Fibroblast of lung (primary cell): ENCODE results near the gene HECTD4. TPM values are rescaled to one million over a fixed set of nuclear protein-coding genes. Genes with fewer than 3 reads are reported as not detected.
A peak's percentile ranks its signal among the peaks of the same experiment; 100 is the strongest.

Source experiments
- DNase-seq, 2 donors: peaks; one replicate each; pipeline versions ENCODE4 v3.0.0 to v3.0.0-alpha.2; 2010; ENCODE audit warnings: low read depth in 2 of 2
- H2AFZ ChIP-seq: 2 replicates; pipeline ENCODE4 v1.5.1; 2012; ENCODE audit warnings: low read length, control low read depth, inconsistent platforms
- H3K27ac ChIP-seq: 2 replicates; pipeline ENCODE4 v1.5.1; 2011; ENCODE audit warnings: low read length, control low read depth; ENCODE audit not compliant: insufficient read depth
- H3K27me3 ChIP-seq: 2 replicates; pipeline ENCODE4 v1.5.1; 2011; ENCODE audit warnings: mild to moderate bottlenecking, low read length; ENCODE audit not compliant: control insufficient read depth, insufficient read depth
- H3K36me3 ChIP-seq: 2 replicates; pipeline ENCODE4 v1.5.1; 2011; ENCODE audit warnings: low read length; ENCODE audit not compliant: control insufficient read depth, insufficient read depth
- H3K4me1 ChIP-seq: 2 replicates; pipeline ENCODE4 v1.5.1; 2011; ENCODE audit warnings: low read length; ENCODE audit not compliant: control insufficient read depth, insufficient read depth; ENCODE audit errors: extremely low read depth
- H3K4me2 ChIP-seq: 2 replicates; pipeline ENCODE4 v1.5.1; 2011; ENCODE audit warnings: low read length, control low read depth; ENCODE audit not compliant: insufficient read depth; ENCODE audit errors: extremely low read depth
- H3K4me3 ChIP-seq, 4 experiments: fragments of 200-600 bp in 1 of 4; sonication (generic) in 1 of 4; replicated peaks in 1 of 4; 2 replicates each; pipeline ENCODE4 v1.5.1; 2011 to 2016; ENCODE audit warnings: low read length in 4 of 4, low read depth in 3 of 4, mild to moderate bottlenecking in 3 of 4, control low read depth in 2 of 4, inconsistent platforms in 1 of 4, mixed read lengths in 1 of 4; ENCODE audit not compliant: insufficient read depth in 1 of 4; ENCODE audit errors: control extremely low read depth in 1 of 4
- H3K79me2 ChIP-seq: 2 replicates; pipeline ENCODE4 v1.5.1; 2012; ENCODE audit warnings: mild to moderate bottlenecking, low read length, inconsistent platforms; ENCODE audit not compliant: control insufficient read depth, insufficient read depth
- H3K9ac ChIP-seq: 2 replicates; pipeline ENCODE4 v1.5.1; 2011; ENCODE audit warnings: mild to moderate bottlenecking, low read length, control low read depth; ENCODE audit not compliant: insufficient read depth
- H3K9me3 ChIP-seq: 2 replicates; pipeline ENCODE4 v1.5.1; 2012; ENCODE audit warnings: low read depth, low read length; ENCODE audit not compliant: control insufficient read depth, insufficient read depth
- H4K20me1 ChIP-seq: 2 replicates; pipeline ENCODE4 v1.5.1; 2011; ENCODE audit warnings: low read length; ENCODE audit not compliant: control insufficient read depth, insufficient read depth; ENCODE audit errors: extremely low read depth
- EZH2 ChIP-seq: IDR thresholded peaks from 2 replicates; pipeline ENCODE4 v1.5.1; 2012; ENCODE audit warnings: low read length, control low read depth, mild to moderate bottlenecking; ENCODE audit errors: missing control alignments
- polyA plus RNA-seq, 2 donors: library from polyadenylated mRNA; depleted of rRNA in 1 of 2; stranded (reverse) in 1 of 2; unstranded in 1 of 2; fragments of >200 nt; gene quantifications; 2 replicates each; pipeline ENCODE4 v1.2.1, GENCODE V29; 2011 to 2012; ENCODE audit warnings: missing spikeins in 1 of 2
- total RNA-seq: library from RNA; depleted of rRNA; stranded (reverse); fragments of >200 nt; gene quantifications from 2 replicates; pipeline ENCODE4 v1.2.1, GENCODE V29; 2014
- TF ChIP-seq, protein P1 (sequence below), 2 donors: IDR thresholded peaks in 1 of 2; conservative IDR thresholded peaks in 1 of 2; 1 replicate in 1 of 2; 2 replicates in 1 of 2; pipeline ENCODE4 v1.5.1; 2011 to 2012; ENCODE audit warnings: low read length in 2 of 2, control low read depth in 1 of 2, inconsistent platforms in 1 of 2, low read depth in 1 of 2, mild to moderate bottlenecking in 1 of 2

HECTD4 gene
- total and polyA plus RNA-seq, 2 donors (not counting 1 experiment from before 2014, with no cell fraction given): 5.1 to 31.7 TPM

DNA sequence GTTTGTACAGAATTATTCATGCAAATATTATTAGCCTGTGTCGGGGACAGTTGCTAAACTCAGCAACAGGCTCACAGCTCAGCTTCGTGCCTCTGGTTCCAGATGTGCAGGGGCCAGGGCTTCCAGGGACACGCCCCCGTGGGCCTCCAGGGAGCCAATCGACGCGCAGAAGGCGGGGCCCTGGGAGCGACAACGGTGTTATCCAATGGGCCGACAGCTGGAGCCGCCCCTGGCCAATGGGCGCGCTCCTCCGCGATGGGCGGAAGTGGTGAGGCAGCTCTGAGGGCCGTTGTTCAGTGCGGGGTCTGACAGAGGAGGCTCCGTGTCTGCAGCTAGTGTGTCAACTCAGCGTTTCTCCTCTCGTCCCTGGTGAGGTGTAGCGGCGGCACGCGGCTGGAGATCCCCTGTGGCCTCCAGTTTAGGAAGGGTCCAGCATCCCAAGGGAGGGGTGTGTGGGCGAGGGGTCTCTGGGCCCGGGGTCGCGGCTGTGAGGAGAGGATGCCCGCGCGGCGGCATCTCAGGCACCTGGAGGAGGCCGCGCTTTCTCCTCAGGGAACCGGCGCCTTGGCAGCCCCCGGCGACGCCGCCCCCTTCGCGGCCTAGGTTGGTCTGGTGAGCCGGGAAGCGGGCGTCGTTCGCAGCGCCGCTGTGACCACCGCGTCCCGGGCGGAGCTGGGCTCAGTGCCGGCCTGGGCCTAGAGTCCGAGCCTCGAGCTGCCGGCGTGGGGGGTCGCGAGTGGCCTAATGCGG is 256.8 kb downstream of the HECTD4 start, which contains the start of gene TRAFD1:
Gene TRAFD1, plus strand, starts transcription at position 311 of the 750 bp plus-strand sequence. CDS start 4,963 bp downstream, outside the sequence.
- H3K79me2 ChIP-seq: peaks cover 46% of the 10 kb centered on the region
- H3K4me2 ChIP-seq: peak within 1 kb of the TSS; percentile 100
- peaks cover 26% of the 10 kb centered on the region for H3K4me1 ChIP-seq
- no peaks in the 10 kb centered on the region for H3K36me3 ChIP-seq
- H3K27ac ChIP-seq: peak within 1 kb of the TSS; percentile 85
- H3K9me3 ChIP-seq: no peaks in the 10 kb centered on the region
- H3K27me3 ChIP-seq: no peaks in the 10 kb centered on the region
- DNase-seq: peak; percentile 95 to 97
- H3K9ac ChIP-seq: peak within 1 kb of the TSS; percentile 91
- H4K20me1 ChIP-seq: no peaks in the 10 kb centered on the region
- H3K4me3 ChIP-seq: peak within 1 kb of the TSS; percentile 68 to 98 (median 82)
- TF ChIP-seq, protein P1, sequence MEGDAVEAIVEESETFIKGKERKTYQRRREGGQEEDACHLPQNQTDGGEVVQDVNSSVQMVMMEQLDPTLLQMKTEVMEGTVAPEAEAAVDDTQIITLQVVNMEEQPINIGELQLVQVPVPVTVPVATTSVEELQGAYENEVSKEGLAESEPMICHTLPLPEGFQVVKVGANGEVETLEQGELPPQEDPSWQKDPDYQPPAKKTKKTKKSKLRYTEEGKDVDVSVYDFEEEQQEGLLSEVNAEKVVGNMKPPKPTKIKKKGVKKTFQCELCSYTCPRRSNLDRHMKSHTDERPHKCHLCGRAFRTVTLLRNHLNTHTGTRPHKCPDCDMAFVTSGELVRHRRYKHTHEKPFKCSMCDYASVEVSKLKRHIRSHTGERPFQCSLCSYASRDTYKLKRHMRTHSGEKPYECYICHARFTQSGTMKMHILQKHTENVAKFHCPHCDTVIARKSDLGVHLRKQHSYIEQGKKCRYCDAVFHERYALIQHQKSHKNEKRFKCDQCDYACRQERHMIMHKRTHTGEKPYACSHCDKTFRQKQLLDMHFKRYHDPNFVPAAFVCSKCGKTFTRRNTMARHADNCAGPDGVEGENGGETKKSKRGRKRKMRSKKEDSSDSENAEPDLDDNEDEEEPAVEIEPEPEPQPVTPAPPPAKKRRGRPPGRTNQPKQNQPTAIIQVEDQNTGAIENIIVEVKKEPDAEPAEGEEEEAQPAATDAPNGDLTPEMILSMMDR (conservative IDR thresholded peaks at IDR 0.05 in 1 of 2, IDR thresholded peaks at IDR 0.05 in 1 of 2; ENCODE audit: low read depth in 1 of 2, low read length in 2 of 2): no peak
- no peak for TF ChIP-seq EZH2
- peak within 1 kb of the TSS; percentile 29 for H2AFZ ChIP-seq

DNA sequence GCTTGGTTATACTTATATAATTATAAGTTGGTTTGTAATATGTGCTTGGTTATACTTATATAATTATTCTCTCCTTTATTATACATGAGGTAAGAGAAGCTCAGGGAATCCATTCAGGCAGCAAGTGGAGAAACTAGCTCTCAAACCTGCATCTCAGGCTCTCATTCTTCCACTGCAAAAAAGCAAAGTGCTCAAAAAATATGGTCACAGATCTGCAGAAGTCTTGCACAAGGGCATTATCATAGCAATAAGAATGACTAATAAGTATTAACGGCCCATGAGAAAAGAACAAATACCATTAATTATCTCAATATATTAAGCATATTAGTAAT is 257.3 kb downstream of the HECTD4 start:
- peak overlapping the region; percentile 39 for H3K4me2 ChIP-seq

More for the DNA sequence above, 257.3 kb downstream of the HECTD4 start:
- no peak overlapping the region for H3K9ac ChIP-seq
- no peaks in the 10 kb centered on the region for H3K27me3 ChIP-seq
- H3K79me2 ChIP-seq: peaks cover 43% of the 10 kb centered on the region
- no peak overlapping the region for H2AFZ ChIP-seq
- no peak for TF ChIP-seq EZH2
- TF ChIP-seq, protein P1 (conservative IDR thresholded peaks at IDR 0.05 in 1 of 2, IDR thresholded peaks at IDR 0.05 in 1 of 2; ENCODE audit: low read depth in 1 of 2, low read length in 2 of 2): no peak
- no peak overlapping the region for H3K27ac ChIP-seq
- no peaks in the 10 kb centered on the region for H3K36me3 ChIP-seq
- peaks cover 26% of the 10 kb centered on the region for H3K4me1 ChIP-seq
- H3K4me3 ChIP-seq: peak overlapping the region in 2 of 4 experiments; percentile 37 to 98
- DNase-seq: no peak
- H4K20me1 ChIP-seq: no peaks in the 10 kb centered on the region
- H3K9me3 ChIP-seq: no peaks in the 10 kb centered on the region
